Keratinocyte (primary cell): Measurements from ENCODE around the gene ASF1B. TPM values are rescaled to one million over a fixed set of nuclear protein-coding genes. Genes with fewer than 3 reads are reported as not detected.

Experiments used
- DNase-seq: peaks from one replicate; pipeline ENCODE4 v3.0.0-alpha.2; 2011; ENCODE audit warnings: low read depth, missing footprints, low spot score
- FAIRE-seq: peaks from 2 replicates; lab custom pipeline; 2011; peaks lifted over from hg19 to GRCh38; lab: Jason Lieb, UNC
- H2AFZ ChIP-seq: 2 replicates; pipeline ENCODE4 v1.6.0; 2012; ENCODE audit warnings: low read length, control low read depth, inconsistent platforms; ENCODE audit not compliant: control insufficient read depth
- H3K27ac ChIP-seq: 2 replicates; pipeline ENCODE4 v1.5.1; 2011; ENCODE audit warnings: low read length; ENCODE audit not compliant: control insufficient read depth, insufficient read depth
- H3K27me3 ChIP-seq: 3 replicates; pipeline ENCODE4 v1.6.0; 2011; ENCODE audit warnings: low read length; ENCODE audit not compliant: control insufficient read depth, insufficient read depth; ENCODE audit errors: extremely low read depth
- H3K36me3 ChIP-seq, 2 experiments: 2 replicates in 1 of 2; 3 replicates in 1 of 2; pipeline ENCODE4 v1.5.1; 2011; ENCODE audit warnings: low read length in 2 of 2, mild to moderate bottlenecking in 1 of 2; ENCODE audit not compliant: control insufficient read depth in 2 of 2, insufficient read depth in 2 of 2; ENCODE audit errors: extremely low read depth in 1 of 2
- H3K4me1 ChIP-seq: 3 replicates; pipeline ENCODE4 v1.5.1; 2011; ENCODE audit warnings: low read length; ENCODE audit not compliant: control insufficient read depth, insufficient read depth; ENCODE audit errors: extremely low read depth
- H3K4me2 ChIP-seq: 3 replicates; pipeline ENCODE4 v1.6.0; 2011; ENCODE audit warnings: low read depth, low read length; ENCODE audit not compliant: control insufficient read depth, insufficient read depth; ENCODE audit errors: extremely low read depth
- H3K4me3 ChIP-seq, 3 experiments: fragments of 200-600 bp in 1 of 3; sonication (generic) in 1 of 3; 2 replicates in 2 of 3; 3 replicates in 1 of 3; pipeline ENCODE4 v1.5.1; 2011 to 2016; ENCODE audit warnings: low read length in 3 of 3, mild to moderate bottlenecking in 3 of 3, control low read depth in 2 of 3, inconsistent platforms in 1 of 3, low read depth in 1 of 3, mixed read lengths in 1 of 3, mixed run types in 1 of 3, moderate library complexity in 1 of 3; ENCODE audit not compliant: control insufficient read depth in 2 of 3, insufficient read depth in 2 of 3; ENCODE audit errors: extremely low read depth in 1 of 3
- H3K79me2 ChIP-seq: 2 replicates; pipeline ENCODE4 v1.6.0; 2012; ENCODE audit warnings: low read length; ENCODE audit not compliant: control insufficient read depth, insufficient read depth
- H3K9ac ChIP-seq: 3 replicates; pipeline ENCODE4 v1.6.0; 2011; ENCODE audit warnings: low read length; ENCODE audit not compliant: control insufficient read depth, insufficient read depth; ENCODE audit errors: extremely low read depth
- H3K9me1 ChIP-seq: 3 replicates; pipeline ENCODE4 v1.6.0; 2011; ENCODE audit warnings: low read length; ENCODE audit not compliant: control insufficient read depth, insufficient read depth; ENCODE audit errors: extremely low read depth
- H3K9me3 ChIP-seq: 2 replicates; pipeline ENCODE4 v1.5.1; 2012; ENCODE audit warnings: low read depth, low read length; ENCODE audit not compliant: control insufficient read depth
- H4K20me1 ChIP-seq: 3 replicates; pipeline ENCODE4 v1.6.0; 2011; ENCODE audit warnings: low read length; ENCODE audit not compliant: control insufficient read depth, insufficient read depth; ENCODE audit errors: extremely low read depth
- EZH2 ChIP-seq: IDR thresholded peaks from one replicate; pipeline ENCODE4 v1.6.1; 2012; ENCODE audit warnings: inconsistent platforms, mild to moderate bottlenecking, low read length, moderate library complexity
- dilution Hi-C: fragments of 300-500 bp; cut with MboI; formaldehyde crosslinking; loops from one replicate; pipeline ENCODE4 v1.7.0; 2020; ENCODE audit warnings: low sequenced_read_pairs; ENCODE audit not compliant: extremely low pct_ligation_motif_present
- polyA plus RNA-seq, 5 experiments: library from polyadenylated mRNA; depleted of rRNA in 3 of 5; stranded (reverse) in 3 of 5; stranded (forward) in 1 of 5; unstranded in 1 of 5; fragments of >200 nt; gene quantifications; 1 replicate in 1 of 5; 2 replicates in 3 of 5; 3 replicates in 1 of 5; pipeline versions ENCODE4 v1.2.1 to v1.2.3, GENCODE V29; 2011 to 2012; ENCODE audit warnings: missing spikeins in 2 of 5, low read depth in 1 of 5, low replicate concordance in 1 of 5
- TF ChIP-seq, protein P1 (sequence below), 3 experiments: IDR thresholded peaks in 1 of 3; conservative IDR thresholded peaks in 1 of 3; optimal IDR thresholded peaks in 1 of 3; 2 replicates in 2 of 3; 3 replicates in 1 of 3; pipeline versions ENCODE3 to v1.5.1; 2011; ENCODE audit warnings: low read length in 3 of 3, mild to moderate bottlenecking in 3 of 3, moderate library complexity in 2 of 3, control low read depth in 1 of 3, inconsistent platforms in 1 of 3; ENCODE audit not compliant: insufficient read depth in 2 of 3; ENCODE audit errors: extremely low read depth in 1 of 3

ASF1B gene
- polyA plus RNA-seq, 1 donor (not counting 4 experiments of a cell fraction or from before 2014, with no cell fraction given) = 7.8 TPM

DNA sequence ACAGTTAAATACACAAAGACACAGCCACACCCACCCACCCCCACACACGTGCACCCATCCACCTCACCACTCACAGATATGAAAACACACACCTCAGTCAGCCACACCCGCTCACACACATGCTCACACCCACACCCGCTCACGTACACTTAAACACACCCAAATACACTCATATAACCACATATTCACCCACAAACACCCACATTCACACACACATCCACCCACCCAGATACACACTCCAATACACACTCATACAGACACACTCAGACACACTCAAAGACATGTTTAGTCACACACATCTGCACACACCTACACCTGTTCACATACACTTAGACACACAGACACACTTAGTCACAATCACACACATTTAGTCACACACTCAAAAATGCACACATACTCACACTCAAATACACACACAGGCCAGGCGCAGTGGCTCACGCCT is 39.0 kb upstream of the ASF1B start:
- no peak overlapping the region for H3K9ac ChIP-seq
- no peak overlapping the region for H3K4me3 ChIP-seq
- H3K9me1 ChIP-seq = no peaks in the 10 kb centered on the region
- TF ChIP-seq EZH2 = no peak
- TF ChIP-seq, protein P1, sequence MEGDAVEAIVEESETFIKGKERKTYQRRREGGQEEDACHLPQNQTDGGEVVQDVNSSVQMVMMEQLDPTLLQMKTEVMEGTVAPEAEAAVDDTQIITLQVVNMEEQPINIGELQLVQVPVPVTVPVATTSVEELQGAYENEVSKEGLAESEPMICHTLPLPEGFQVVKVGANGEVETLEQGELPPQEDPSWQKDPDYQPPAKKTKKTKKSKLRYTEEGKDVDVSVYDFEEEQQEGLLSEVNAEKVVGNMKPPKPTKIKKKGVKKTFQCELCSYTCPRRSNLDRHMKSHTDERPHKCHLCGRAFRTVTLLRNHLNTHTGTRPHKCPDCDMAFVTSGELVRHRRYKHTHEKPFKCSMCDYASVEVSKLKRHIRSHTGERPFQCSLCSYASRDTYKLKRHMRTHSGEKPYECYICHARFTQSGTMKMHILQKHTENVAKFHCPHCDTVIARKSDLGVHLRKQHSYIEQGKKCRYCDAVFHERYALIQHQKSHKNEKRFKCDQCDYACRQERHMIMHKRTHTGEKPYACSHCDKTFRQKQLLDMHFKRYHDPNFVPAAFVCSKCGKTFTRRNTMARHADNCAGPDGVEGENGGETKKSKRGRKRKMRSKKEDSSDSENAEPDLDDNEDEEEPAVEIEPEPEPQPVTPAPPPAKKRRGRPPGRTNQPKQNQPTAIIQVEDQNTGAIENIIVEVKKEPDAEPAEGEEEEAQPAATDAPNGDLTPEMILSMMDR (optimal IDR thresholded peaks at IDR 0.05 in 1 of 3, IDR thresholded peaks at IDR 0.05 in 1 of 3, conservative IDR thresholded peaks at IDR 0.05 in 1 of 3; ENCODE audit: extremely low read depth in 1 of 3, insufficient read depth in 2 of 3, low read length in 3 of 3) = no peak
- dilution Hi-C loops = no loop called here
- H2AFZ ChIP-seq = no peak overlapping the region
- no peaks in the 10 kb centered on the region for H3K36me3 ChIP-seq
- no peak overlapping the region for H3K27ac ChIP-seq
- H4K20me1 ChIP-seq = no peaks in the 10 kb centered on the region
- H3K4me2 ChIP-seq = no peak overlapping the region
- DNase-seq (no peak), FAIRE-seq (no peak)
- H3K4me1 ChIP-seq = no peaks in the 10 kb centered on the region
- H3K79me2 ChIP-seq = no peaks in the 10 kb centered on the region
- H3K9me3 ChIP-seq = no peaks in the 10 kb centered on the region
- H3K27me3 ChIP-seq = no peaks in the 10 kb centered on the region

DNA sequence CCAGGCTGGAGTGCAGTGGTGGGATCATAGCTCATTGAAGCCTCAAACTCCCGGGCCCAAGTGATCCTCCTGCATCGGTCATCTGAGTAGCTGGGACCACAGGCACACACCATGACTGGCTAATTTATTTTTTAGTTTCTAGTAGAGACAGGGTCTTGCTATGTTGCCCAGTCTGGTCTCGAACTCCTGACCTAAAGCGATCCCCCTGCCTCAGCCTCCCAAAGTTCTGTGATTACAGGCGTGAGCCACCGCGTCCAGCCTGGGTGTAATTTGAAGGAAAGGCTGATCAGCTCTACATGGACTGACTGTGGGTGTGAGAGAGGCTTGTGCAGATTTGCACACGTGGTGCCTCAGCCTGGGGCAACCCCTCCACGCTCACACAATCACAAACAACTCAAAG is 38.5 kb upstream of the ASF1B start:
- Histone ChIP-seq H3K27me3 (no peaks in the 10 kb centered on the region), H3K27ac (no peak overlapping the region), H3K4me3 (no peak overlapping the region), H4K20me1 (no peaks in the 10 kb centered on the region), H3K79me2 (no peaks in the 10 kb centered on the region), H3K9me1 (no peaks in the 10 kb centered on the region), H3K36me3 (no peaks in the 10 kb centered on the region), H3K4me1 (no peaks in the 10 kb centered on the region), H3K4me2 (no peak overlapping the region), H3K9me3 (no peaks in the 10 kb centered on the region), H2AFZ (no peak overlapping the region), H3K9ac (no peak overlapping the region)
- TF ChIP-seq, protein P1 (optimal IDR thresholded peaks at IDR 0.05 in 1 of 3, IDR thresholded peaks at IDR 0.05 in 1 of 3, conservative IDR thresholded peaks at IDR 0.05 in 1 of 3; ENCODE audit: extremely low read depth in 1 of 3, insufficient read depth in 2 of 3, low read length in 3 of 3) = no peak
- no peak for TF ChIP-seq EZH2
- FAIRE-seq (no peak), DNase-seq (no peak)
- dilution Hi-C loops = no loop called here
